HG02840 (cell line): Measurements from ENCODE around the gene LMO1.

Experiments
- ATAC-seq: cut with Tn5 transposase; IDR thresholded peaks from one replicate; pipeline ENCODE4 v1.9.1; 2021; ENCODE audit warnings: mild to moderate bottlenecking, moderate library complexity, moderate number of reproducible peaks; ENCODE audit not compliant: unreplicated experiment, low FRiP score

LMO1 gene

GRCh38 chr11:8230178-8230859, 33.4 kb downstream of the LMO1 start:
- no peak for ATAC-seq

GRCh38 chr11:8229299-8230177, 34.1 kb downstream of the LMO1 start:
- no peak for ATAC-seq

GRCh38 chr11:8228231-8228630, 35.4 kb downstream of the LMO1 start:
- no peak for ATAC-seq

- ATAC-seq, result no peak
Measured at GRCh38 chr11:8227156-8228152, 36.2 kb downstream of the LMO1 start.

- ATAC-seq, result no peak
Measured at GRCh38 chr11:8225589-8226036, 38.1 kb downstream of the LMO1 start.

GRCh38 chr11:8224711-8225110, 39.0 kb downstream of the LMO1 start:
- no peak for ATAC-seq

GRCh38 chr11:8224161-8224591, 39.5 kb downstream of the LMO1 start:
- ATAC-seq, result no peak

GRCh38 chr11:8223513-8223900, 40.2 kb downstream of the LMO1 start:
- ATAC-seq, result no peak

GRCh38 chr11:8222820-8223512, 40.7 kb downstream of the LMO1 start:
- ATAC-seq, result no peak

- no peak for ATAC-seq
Measured at GRCh38 chr11:8221917-8222495, 41.7 kb downstream of the LMO1 start.

- no peak for ATAC-seq
Measured at GRCh38 chr11:8221046-8221723, 42.5 kb downstream of the LMO1 start.

GRCh38 chr11:8220261-8221045, 43.2 kb downstream of the LMO1 start:
- ATAC-seq, result no peak

- no peak for ATAC-seq
Measured at GRCh38 chr11:8219257-8220021, 44.2 kb downstream of the LMO1 start.

GRCh38 chr11:8218840-8219239, 44.8 kb downstream of the LMO1 start:
- no peak for ATAC-seq

- ATAC-seq, result no peak
Measured at GRCh38 chr11:8218409-8218808, 45.3 kb downstream of the LMO1 start.

- ATAC-seq, result no peak
Measured at GRCh38 chr11:8217926-8218325, 45.8 kb downstream of the LMO1 start.

GRCh38 chr11:8217136-8217535, 46.5 kb downstream of the LMO1 start:
- ATAC-seq, result no peak

- no peak for ATAC-seq
Measured at GRCh38 chr11:8213376-8213775, 50.3 kb downstream of the LMO1 start.
